GM18508 (cell line): Measurements from ENCODE around the gene USF2.

Experiments used
- ATAC-seq: cut with Tn5 transposase; IDR thresholded peaks from one replicate; pipeline ENCODE4 v1.9.1; 2021; ENCODE audit warnings: moderate number of reproducible peaks; ENCODE audit not compliant: insufficient read depth, unreplicated experiment

USF2 gene

GRCh38 chr19:35297922-35298321 lies 29.2 kb downstream of the USF2 start:
- ATAC-seq: no peak

- ATAC-seq: no peak
These were observed 29.8 kb downstream of the USF2 start for GRCh38 chr19:35298561-35298972.

GRCh38 chr19:35299523-35300338 lies 31.0 kb downstream of the USF2 start:
- no peak for ATAC-seq

GRCh38 chr19:35300339-35300649 lies 31.5 kb downstream of the USF2 start:
- ATAC-seq: no peak

- ATAC-seq: no peak
These were observed 33.2 kb downstream of the USF2 start for GRCh38 chr19:35301961-35302360.

GRCh38 chr19:35302446-35302845 lies 33.7 kb downstream of the USF2 start:
- ATAC-seq: no peak

GRCh38 chr19:35303357-35303915 lies 34.7 kb downstream of the USF2 start:
- no peak for ATAC-seq

- no peak for ATAC-seq
These were observed 35.3 kb downstream of the USF2 start for GRCh38 chr19:35304036-35304435.

GRCh38 chr19:35305181-35305580 lies 36.4 kb downstream of the USF2 start:
- no peak for ATAC-seq

GRCh38 chr19:35306473-35307246 lies 37.9 kb downstream of the USF2 start:
- ATAC-seq: no peak

- no peak for ATAC-seq
These were observed 39.2 kb downstream of the USF2 start for GRCh38 chr19:35307931-35308330.

- no peak for ATAC-seq
These were observed 40.1 kb downstream of the USF2 start for GRCh38 chr19:35308910-35309309.

- ATAC-seq: no peak
These were observed 40.9 kb downstream of the USF2 start for GRCh38 chr19:35309481-35310279.

- ATAC-seq: no peak
These were observed 41.6 kb downstream of the USF2 start for GRCh38 chr19:35310331-35310730.

- ATAC-seq: no peak
These were observed 42.2 kb downstream of the USF2 start for GRCh38 chr19:35310811-35311465.

- no peak for ATAC-seq
These were observed 43.3 kb downstream of the USF2 start for GRCh38 chr19:35311901-35312665.

- no peak for ATAC-seq
These were observed 44.8 kb downstream of the USF2 start for GRCh38 chr19:35313587-35313986.

- ATAC-seq: no peak
These were observed 45.3 kb downstream of the USF2 start for GRCh38 chr19:35314031-35314430.

GRCh38 chr19:35314858-35315470 lies 46.2 kb downstream of the USF2 start:
- ATAC-seq: no peak
